Stimulated activated naive B cell treated with anti-CD40 and anti-IgM and Interleukin-4, amounts not matched to agents 10 μg/mL and 1 μg/mL and 100 μg/mL, for 72 hours (primary cell): ENCODE results near the gene LSR.
A peak's percentile ranks its signal among the peaks of the same experiment; 100 is the strongest.

Source experiments
- ATAC-seq, 2 donors: fragments of 150-1000 bp; cut with Tn5 transposase; replicated peaks; 2 replicates each; pipeline ENCODE4 v1.10.0; 2021; ENCODE audit warnings: moderate library complexity in 1 of 2
- DNase-seq: peaks from one replicate; pipeline ENCODE4 v3.0.0; 2021
- H3K27ac Mint-ChIP-seq: one replicate; pipeline ENCODE4 v1.8.0; 2022; ENCODE audit warnings: mild to moderate bottlenecking, mixed read lengths
- H3K27me3 Mint-ChIP-seq, 2 donors: one replicate each; pipeline ENCODE4 v1.8.0; 2022; ENCODE audit warnings: mixed read lengths in 2 of 2
- H3K36me3 Mint-ChIP-seq, 2 donors: one replicate each; pipeline ENCODE4 v1.8.0; 2022; ENCODE audit warnings: mixed read lengths in 2 of 2, mild to moderate bottlenecking in 1 of 2
- H3K4me1 Mint-ChIP-seq, 2 donors: one replicate each; pipeline ENCODE4 v1.8.0; 2022; ENCODE audit warnings: mixed read lengths in 2 of 2, mild to moderate bottlenecking in 1 of 2
- H3K4me3 Mint-ChIP-seq, 2 donors: one replicate each; pipeline ENCODE4 v1.8.0; 2022; ENCODE audit warnings: mild to moderate bottlenecking in 2 of 2, mixed read lengths in 2 of 2, moderate library complexity in 1 of 2
- H3K9me3 Mint-ChIP-seq, 2 donors: one replicate each; pipeline ENCODE4 v1.8.0; 2022; ENCODE audit warnings: mixed read lengths in 2 of 2, mild to moderate bottlenecking in 1 of 2

LSR gene

GRCh38 chr19:35262101-35262761 lies 13.4 kb downstream of the LSR start:
- H3K9me3 Mint-ChIP-seq, result no peaks in the 10 kb centered on the region
- H3K36me3 Mint-ChIP-seq, result peaks cover 10 to 25% of the 10 kb centered on the region in 2 donors
- H3K4me3 Mint-ChIP-seq, result no peak overlapping the region
- ATAC-seq (no peak), DNase-seq (no peak)
- H3K27ac Mint-ChIP-seq, result peak overlapping the region; percentile 91
- H3K27me3 Mint-ChIP-seq, result no peaks in the 10 kb centered on the region
- H3K4me1 Mint-ChIP-seq, result peaks cover 41 to 55% of the 10 kb centered on the region in 2 donors

- no peak for DNase-seq
- no peaks in the 10 kb centered on the region for H3K9me3 Mint-ChIP-seq
- H3K4me1 Mint-ChIP-seq, result peaks cover 42 to 59% of the 10 kb centered on the region in 2 donors
- H3K36me3 Mint-ChIP-seq, result peaks cover 15 to 30% of the 10 kb centered on the region in 2 donors
- no peaks in the 10 kb centered on the region for H3K27me3 Mint-ChIP-seq
- ATAC-seq, result no peak
- H3K4me3 Mint-ChIP-seq, result peak overlapping the region in 1 of 2 donors; percentile 11
- H3K27ac Mint-ChIP-seq, result no peak overlapping the region
Observed at GRCh38 chr19:35264268-35265125, 15.7 kb downstream of the LSR start.

GRCh38 chr19:35265126-35265899 lies 16.5 kb downstream of the LSR start:
- Mint-ChIP-seq H3K4me1 (peaks cover 41 to 62% of the 10 kb centered on the region in 2 donors), H3K4me3 (peak overlapping the region; percentile 23 to 97), H3K27me3 (no peaks in the 10 kb centered on the region)

GRCh38 chr19:35265900-35266519 lies 17.2 kb downstream of the LSR start:
- Mint-ChIP-seq H3K4me3 (peak overlapping the region; percentile 97 to 99), H3K36me3 (peaks cover 20 to 35% of the 10 kb centered on the region in 2 donors), H3K27me3 (no peaks in the 10 kb centered on the region), H3K27ac (peak overlapping the region; percentile 85), H3K4me1 (peaks cover 42 to 62% of the 10 kb centered on the region in 2 donors), H3K9me3 (no peaks in the 10 kb centered on the region)
- no peak for DNase-seq
- no peak for ATAC-seq

More at GRCh38 chr19:35265126-35265899, 16.5 kb downstream of the LSR start:
- no peaks in the 10 kb centered on the region for H3K9me3 Mint-ChIP-seq
- no peak for ATAC-seq
- peaks cover 15 to 28% of the 10 kb centered on the region in 2 donors for H3K36me3 Mint-ChIP-seq
- no peak for DNase-seq
- peak overlapping the region; percentile 81 for H3K27ac Mint-ChIP-seq

GRCh38 chr19:35266520-35267352 lies 17.9 kb downstream of the LSR start:
- ATAC-seq (no peak), DNase-seq (no peak)
- no peaks in the 10 kb centered on the region for H3K27me3 Mint-ChIP-seq
- H3K27ac Mint-ChIP-seq, result peak overlapping the region; percentile 99
- peaks cover 22 to 42% of the 10 kb centered on the region in 2 donors for H3K36me3 Mint-ChIP-seq
- H3K4me1 Mint-ChIP-seq, result peaks cover 43 to 63% of the 10 kb centered on the region in 2 donors
- H3K9me3 Mint-ChIP-seq, result no peaks in the 10 kb centered on the region
- peak overlapping the region; percentile 97 to 99 for H3K4me3 Mint-ChIP-seq

GRCh38 chr19:35267353-35267817 lies 18.6 kb downstream of the LSR start:
- ATAC-seq (peak; percentile 20 to 22), DNase-seq (peak; percentile 46)
- Mint-ChIP-seq H3K4me1 (peaks cover 46 to 63% of the 10 kb centered on the region in 2 donors), H3K36me3 (peaks cover 27 to 49% of the 10 kb centered on the region in 2 donors), H3K27ac (peak overlapping the region; percentile 99), H3K4me3 (peak overlapping the region; percentile 97 to 99), H3K27me3 (no peaks in the 10 kb centered on the region), H3K9me3 (no peaks in the 10 kb centered on the region)

- Mint-ChIP-seq H3K27ac (peak overlapping the region; percentile 99), H3K4me3 (peak overlapping the region; percentile 97 to 99), H3K27me3 (no peaks in the 10 kb centered on the region), H3K4me1 (peaks cover 46 to 66% of the 10 kb centered on the region in 2 donors), H3K9me3 (no peaks in the 10 kb centered on the region), H3K36me3 (peaks cover 28 to 50% of the 10 kb centered on the region in 2 donors)
- DNase-seq (peak; percentile 73), ATAC-seq (peak; percentile 55 to 63)
Observed at GRCh38 chr19:35267818-35268535, 19.2 kb downstream of the LSR start.

GRCh38 chr19:35268536-35269437 lies 20.0 kb downstream of the LSR start, which contains the start of gene USF2:
TSS of gene USF2 (plus strand) at chr19:35268962. CDS start at chr19:35269102, 140 bp downstream.
- Mint-ChIP-seq H3K4me3 (peak within 1 kb of the TSS; percentile 97 to 99), H3K4me1 (peaks cover 48 to 73% of the 10 kb centered on the region in 2 donors)

GRCh38 chr19:35269438-35270117 lies 20.8 kb downstream of the LSR start:
- Mint-ChIP-seq H3K4me1 (peaks cover 47 to 73% of the 10 kb centered on the region in 2 donors), H3K9me3 (no peaks in the 10 kb centered on the region), H3K4me3 (peak overlapping the region; percentile 77 to 81), H3K27ac (peak overlapping the region; percentile 65), H3K36me3 (peaks cover 42 to 66% of the 10 kb centered on the region in 2 donors), H3K27me3 (no peaks in the 10 kb centered on the region)
- DNase-seq (peak; percentile 83), ATAC-seq (peak; percentile 78)

More at GRCh38 chr19:35268536-35269437, 20.0 kb downstream of the LSR start, which contains the start of gene USF2:
- no peaks in the 10 kb centered on the region for H3K27me3 Mint-ChIP-seq
- DNase-seq (peak; percentile 66), ATAC-seq (peak; percentile 38 to 54)
- peak within 1 kb of the TSS; percentile 99 for H3K27ac Mint-ChIP-seq
- peaks cover 36 to 58% of the 10 kb centered on the region in 2 donors for H3K36me3 Mint-ChIP-seq
- H3K9me3 Mint-ChIP-seq, result no peaks in the 10 kb centered on the region

GRCh38 chr19:35270381-35270811 lies 21.6 kb downstream of the LSR start:
- Mint-ChIP-seq H3K27ac (no peak overlapping the region), H3K4me1 (peaks cover 39 to 65% of the 10 kb centered on the region in 2 donors)

GRCh38 chr19:35271546-35271945 lies 22.7 kb downstream of the LSR start:
- Mint-ChIP-seq H3K27me3 (no peaks in the 10 kb centered on the region), H3K9me3 (no peaks in the 10 kb centered on the region), H3K27ac (no peak overlapping the region), H3K36me3 (peaks cover 49 to 68% of the 10 kb centered on the region in 2 donors), H3K4me3 (peak overlapping the region; percentile 68), H3K4me1 (peaks cover 30 to 58% of the 10 kb centered on the region in 2 donors)
- ATAC-seq (no peak), DNase-seq (no peak)

More at GRCh38 chr19:35270381-35270811, 21.6 kb downstream of the LSR start:
- Mint-ChIP-seq H3K36me3 (peaks cover 43 to 66% of the 10 kb centered on the region in 2 donors), H3K4me3 (no peak overlapping the region), H3K9me3 (no peaks in the 10 kb centered on the region), H3K27me3 (no peaks in the 10 kb centered on the region)
- DNase-seq, result no peak
- no peak for ATAC-seq
